ENCODE results near the gene FRMPD4. TPM values are rescaled to one million over a fixed set of nuclear protein-coding genes. Genes with fewer than 3 reads are reported as not detected.

The FRMPD4 gene
- total RNA-seq, 1 experiment from 2014 or later, result 0.24 TPM

- H3K27me3 Mint-ChIP-seq (ENCODE audit: low read depth), result no peaks in the 10 kb centered on the region
Observed at GRCh38 chrX:12567857-12568256, 429.6 kb downstream of the FRMPD4 start.

More at GRCh38 chrX:12567857-12568256, 429.6 kb downstream of the FRMPD4 start:
- Histone ChIP-seq H2AK5ac (ENCODE audit: insufficient read length, low read length) (no peak overlapping the region), H3K9me3 (ENCODE audit: control insufficient read depth, low read depth, low read length) (peaks cover 5% of the 10 kb centered on the region), H4K5ac (ENCODE audit: insufficient read length, low read depth, low read length) (no peak overlapping the region), H3K23me2 (ENCODE audit: insufficient read length, low read depth, low read length, poor library complexity, severe bottlenecking) (no peaks in the 10 kb centered on the region), H3T11ph (ENCODE audit: low read length) (no peak overlapping the region), H2BK12ac (ENCODE audit: insufficient read length, low read depth, low read length) (no peak overlapping the region), H4K20me1 (ENCODE audit: control insufficient read depth, insufficient read depth, insufficient read length) (no peaks in the 10 kb centered on the region), H3K23ac (ENCODE audit: insufficient read length, low read depth, low read length) (no peak overlapping the region), H3K4me2 (ENCODE audit: insufficient read depth, insufficient read length, low read length) (no peak overlapping the region), H2BK20ac (ENCODE audit: low read depth, low read length, poor library complexity, severe bottlenecking) (no peak overlapping the region), H3K79me2 (ENCODE audit: insufficient read depth, low read length) (no peaks in the 10 kb centered on the region), H3K14ac (ENCODE audit: insufficient read depth, low read length) (no peak overlapping the region), H4K8ac (replicated peaks; ENCODE audit: insufficient read length, low read depth, low read length) (no peak overlapping the region), H3K27ac (ENCODE audit: insufficient read length, low read depth, low read length) (no peak overlapping the region), H3K4me1 (ENCODE audit: insufficient read depth, low read length) (0 out of 2 replicates have a peak, but pooled peaks cover 2% of the 10 kb centered on the region), H3K4ac (ENCODE audit: low read depth, low read length) (no peak overlapping the region), H3K18ac (ENCODE audit: insufficient read length, low read depth, low read length) (no peak overlapping the region), H4K91ac (ENCODE audit: insufficient read length, low read depth, low read length) (no peak overlapping the region), H3K79me1 (ENCODE audit: insufficient read depth, low read depth, low read length, poor library complexity, severe bottlenecking) (no peaks in the 10 kb centered on the region), H2BK15ac (ENCODE audit: low read depth, low read length) (no peak overlapping the region), H3K27me3 (ENCODE audit: insufficient read depth, low read length) (no peaks in the 10 kb centered on the region), H2AFZ (ENCODE audit: low read length) (no peak overlapping the region), H2BK120ac (ENCODE audit: low read depth, low read length, poor library complexity, severe bottlenecking) (no peak overlapping the region), H3K9ac (ENCODE audit: extremely low read depth, insufficient read length, low read length) (no peak overlapping the region), H3K56ac (ENCODE audit: insufficient read length, low read depth, low read length) (no peak overlapping the region), H2BK5ac (ENCODE audit: insufficient read length, low read length) (no peak overlapping the region)
- WGBS (ENCODE audit: extremely low coverage, insufficient read length, low lambda C conversion rate), result no CpG with 5 or more reads among the region's 2 CpGs
- no peak overlapping the region for H3K27ac Mint-ChIP-seq
- DNase-seq, result no peak
- H3K4me1 Mint-ChIP-seq, result peaks cover 4 to 9% of the 10 kb centered on the region in 2 experiments; a peak in 3 of 4 replicates
- peaks cover 47 to 61% of the 10 kb centered on the region in 2 experiments for H3K9me3 Mint-ChIP-seq
- TF ChIP-seq, protein P1, sequence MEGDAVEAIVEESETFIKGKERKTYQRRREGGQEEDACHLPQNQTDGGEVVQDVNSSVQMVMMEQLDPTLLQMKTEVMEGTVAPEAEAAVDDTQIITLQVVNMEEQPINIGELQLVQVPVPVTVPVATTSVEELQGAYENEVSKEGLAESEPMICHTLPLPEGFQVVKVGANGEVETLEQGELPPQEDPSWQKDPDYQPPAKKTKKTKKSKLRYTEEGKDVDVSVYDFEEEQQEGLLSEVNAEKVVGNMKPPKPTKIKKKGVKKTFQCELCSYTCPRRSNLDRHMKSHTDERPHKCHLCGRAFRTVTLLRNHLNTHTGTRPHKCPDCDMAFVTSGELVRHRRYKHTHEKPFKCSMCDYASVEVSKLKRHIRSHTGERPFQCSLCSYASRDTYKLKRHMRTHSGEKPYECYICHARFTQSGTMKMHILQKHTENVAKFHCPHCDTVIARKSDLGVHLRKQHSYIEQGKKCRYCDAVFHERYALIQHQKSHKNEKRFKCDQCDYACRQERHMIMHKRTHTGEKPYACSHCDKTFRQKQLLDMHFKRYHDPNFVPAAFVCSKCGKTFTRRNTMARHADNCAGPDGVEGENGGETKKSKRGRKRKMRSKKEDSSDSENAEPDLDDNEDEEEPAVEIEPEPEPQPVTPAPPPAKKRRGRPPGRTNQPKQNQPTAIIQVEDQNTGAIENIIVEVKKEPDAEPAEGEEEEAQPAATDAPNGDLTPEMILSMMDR (conservative IDR thresholded peaks at IDR 0.05), result peak; percentile 68
- no peak overlapping the region for H3K4me3 Mint-ChIP-seq
- no peaks in the 10 kb centered on the region; a peak in 1 of 7 replicates for H3K36me3 Mint-ChIP-seq (ENCODE audit: insufficient read depth in 1 of 3, low read depth in 3 of 3)

Data from H9 (cell line).